Measurements from ENCODE around the gene PITRM1. TPM values are rescaled to one million over a fixed set of nuclear protein-coding genes. Genes with fewer than 3 reads are reported as not detected.

PITRM1 gene
- total and polyA plus RNA-seq, 2 donors (not counting 3 experiments of a cell fraction or from before 2014, with no cell fraction given): 83.2 to 145 TPM

GRCh38 chr10:3095373-3096139, 77.0 kb downstream of the PITRM1 start:
- Histone ChIP-seq H3K9me3 (replicated peaks; ENCODE audit: control insufficient read depth, insufficient read depth, low read length) (no peaks in the 10 kb centered on the region), H3K4me3 (replicated peaks in 1 of 3; ENCODE audit: insufficient read depth in 1 of 3, low read depth in 1 of 3, low read length in 3 of 3) (peak overlapping the region in 1 of 3 experiments; percentile 43), H3K9ac (replicated peaks; ENCODE audit: extremely low read depth, insufficient read depth, low read length) (peak overlapping the region; percentile 96), H3K4me2 (ENCODE audit: insufficient read depth, low read length) (peak overlapping the region; percentile 88), H2AFZ (ENCODE audit: low read depth, low read length) (no peak overlapping the region), H3K27ac (ENCODE audit: insufficient read depth, low read depth, low read length) (peak overlapping the region; percentile 100), H3K79me2 (ENCODE audit: control insufficient read depth, insufficient read depth, low read length) (peaks cover 73% of the 10 kb centered on the region), H3K36me3 (ENCODE audit: control insufficient read depth in 2 of 2, extremely low read depth in 1 of 2, insufficient read depth in 2 of 2, low read length in 2 of 2) (peaks cover 10 to 16% of the 10 kb centered on the region in 2 experiments), H4K20me1 (replicated peaks; ENCODE audit: control insufficient read depth, extremely low read depth, insufficient read depth, low read length) (no peaks in the 10 kb centered on the region), H3K4me1 (ENCODE audit: control insufficient read depth, extremely low read depth, insufficient read depth, low read length) (peaks cover 65% of the 10 kb centered on the region), H3K9me1 (replicated peaks; ENCODE audit: control insufficient read depth, extremely low read depth, insufficient read depth, low read length) (no peaks in the 10 kb centered on the region), H3K27me3 (ENCODE audit: control insufficient read depth in 2 of 2, insufficient read depth in 2 of 2, low read length in 2 of 2) (no peaks in the 10 kb centered on the region)
- intact Hi-C loops (cut with micrococcal nuclease) (loop anchor here (1.0 to 10.0 kb wide), 5 partner anchors 8 to 1679 kb away; no protein-coding TSS in a partner anchor), dilution Hi-C loops (cut with MboI; ENCODE audit: extremely low pct_ligation_motif_present, low sequenced_read_pairs) (no loop called here)
- DNase-seq (ENCODE audit: low read depth, low spot score): peak; percentile 98
- peak; percentile 94 for FAIRE-seq
- peak; percentile 98 for TF ChIP-seq FOS (IDR thresholded peaks at IDR 0.05; ENCODE audit: borderline replicate concordance, insufficient read depth, low read length)
- TF ChIP-seq MYC (IDR thresholded peaks at IDR 0.05; ENCODE audit: low read depth, low read length): no peak
- peak; percentile 83 for TF ChIP-seq GATA2 (IDR thresholded peaks at IDR 0.05; ENCODE audit: insufficient read depth, insufficient read length, low read depth, low read length)
- no peak for TF ChIP-seq EZH2 (IDR thresholded peaks at IDR 0.05; ENCODE audit: borderline replicate concordance, low read depth, low read length, severe bottlenecking)
- TF ChIP-seq, protein P1, sequence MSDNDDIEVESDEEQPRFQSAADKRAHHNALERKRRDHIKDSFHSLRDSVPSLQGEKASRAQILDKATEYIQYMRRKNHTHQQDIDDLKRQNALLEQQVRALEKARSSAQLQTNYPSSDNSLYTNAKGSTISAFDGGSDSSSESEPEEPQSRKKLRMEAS (IDR thresholded peaks at IDR 0.05; ENCODE audit: insufficient read depth, insufficient read length): no peak
- peak; percentile 85 for TF ChIP-seq POLR2AphosphoS5 (IDR thresholded peaks at IDR 0.05; ENCODE audit: insufficient read depth, low read depth, low read length)
- TF ChIP-seq CTCF (IDR thresholded peaks at IDR 0.05; ENCODE audit: extremely low read depth in 1 of 2, insufficient read depth in 1 of 2, low read depth in 1 of 2, low read length in 2 of 2): no peak
- peak; percentile 91 for TF ChIP-seq JUN (IDR thresholded peaks at IDR 0.05; ENCODE audit: borderline replicate concordance, insufficient read depth, insufficient read length, low read depth)
- peak; percentile 69 for TF ChIP-seq POLR2A (IDR thresholded peaks at IDR 0.05; ENCODE audit: low read depth, low read length)
- CTCF ChIA-PET: interaction anchor here (0.8 to 2.1 kb wide), 6 partner anchors 14 to 167 kb away, joined by 3 to 7 read pairs (median 6); no protein-coding TSS in a partner anchor
- TSS peak; percentile 26 for BruUV-seq (replicated peaks)
- POLR2A ChIA-PET: interaction anchor here (0.6 to 1.7 kb wide), 5 partner anchors 14 to 170 kb away, joined by 3 to 10 read pairs (median 4); no protein-coding TSS in a partner anchor

Measured in endothelial cell of umbilical vein (primary cell).